K562 (cell line): Measurements from ENCODE around the gene GAD1. TPM values are rescaled to one million over a fixed set of nuclear protein-coding genes. Genes with fewer than 3 reads are reported as not detected.

Experiments used
- ATAC-seq: fragments of 200-7000 bp; cut with Tn5 transposase; 3 replicates; pipeline ENCODE4 v1.9.1; 2020; ENCODE audit warnings: moderate library complexity
- BruUV-seq: library from RNA; stranded (reverse); fragments of 400-500 nt; replicated peaks from 2 replicates; lab custom pipeline; 2021; lab: Mats Ljungman, UMichigan
- CTCF ChIA-PET: fragments of 300-600 bp; formaldehyde crosslinking; extraction: SDS; loops from one replicate; lab custom pipeline; 2021; ENCODE audit warnings: low intra/inter-chr PET ratio; lab: Yijun Ruan, JAX
- POLR2A ChIA-PET: fragments of 300-600, 350-650 bp; sonication (Branson Sonifier 250); formaldehyde crosslinking; extraction: SDS; loops from one replicate; lab custom pipeline; 2021; ENCODE audit warnings: antibody characterized with exemption, inconsistent platforms; lab: Yijun Ruan, JAX
- DNase-seq, 4 experiments: peaks; one replicate each; pipeline versions ENCODE4 v3.0.0 to v3.0.0-alpha.2; 2011 to 2018; ENCODE audit warnings: low spot score in 3 of 4, mixed read lengths in 3 of 4; ENCODE audit errors: extremely low read depth in 1 of 4
- FAIRE-seq: peaks from 2 replicates; lab custom pipeline; 2011; peaks lifted over from hg19 to GRCh38; lab: Jason Lieb, UNC
- H2AFZ ChIP-seq: 2 replicates; pipeline ENCODE4 v1.6.0; 2011; ENCODE audit warnings: low read depth, low read length, control low read depth, inconsistent platforms
- H3K27ac ChIP-seq: fragments of 200-600 bp; 3 replicates; pipeline ENCODE4 v1.8.0; 2011; ENCODE audit warnings: low read depth, mild to moderate bottlenecking, control low read depth, inconsistent platforms, low read length, moderate library complexity, mixed read lengths; ENCODE audit errors: extremely low read depth
- H3K27me3 ChIP-seq, 2 experiments: fragments of 300-600 bp in 1 of 2; 2 replicates in 1 of 2; 3 replicates in 1 of 2; pipeline versions ENCODE4 v1.6.0 to v1.8.0; 2011; ENCODE audit warnings: inconsistent platforms in 2 of 2, low read length in 2 of 2, mild to moderate bottlenecking in 1 of 2, mixed read lengths in 1 of 2, moderate library complexity in 1 of 2; ENCODE audit not compliant: control insufficient read depth in 2 of 2, insufficient read depth in 2 of 2
- H3K36me3 ChIP-seq: fragments of 300-600 bp; 3 replicates; pipeline ENCODE4 v1.8.0; 2011; ENCODE audit warnings: mild to moderate bottlenecking, low read length, inconsistent platforms; ENCODE audit not compliant: control insufficient read depth, insufficient read depth
- H3K4me1 ChIP-seq, 2 experiments: fragments of 200-600 bp in 1 of 2; replicated peaks in 1 of 2; 2 replicates in 1 of 2; 3 replicates in 1 of 2; pipeline versions ENCODE4 v1.5.1 to v1.8.0; 2011; ENCODE audit warnings: inconsistent platforms in 2 of 2, low read length in 2 of 2, mild to moderate bottlenecking in 1 of 2, mixed read lengths in 1 of 2, moderate library complexity in 1 of 2; ENCODE audit not compliant: control insufficient read depth in 2 of 2, insufficient read depth in 2 of 2
- H3K4me2 ChIP-seq: 2 replicates; pipeline ENCODE4 v1.6.1; 2011; ENCODE audit warnings: low read length, control low read depth, inconsistent platforms, mixed read lengths; ENCODE audit not compliant: insufficient read depth
- H3K4me3 ChIP-seq: fragments of 200-600 bp; sonication (generic), shearing (Covaris generic); 2 replicates; pipeline ENCODE4 v1.5.1; 2016; ENCODE audit warnings: control low read depth, inconsistent platforms
- H3K79me2 ChIP-seq: fragments of 200-600 bp; 3 replicates; pipeline ENCODE4 v1.8.0; 2011; ENCODE audit warnings: low read length, inconsistent platforms; ENCODE audit not compliant: control insufficient read depth, insufficient read depth
- H3K9ac ChIP-seq, 2 experiments: 2 replicates each; pipeline versions ENCODE4 v1.6.0 to v1.6.1; 2011; ENCODE audit warnings: low read depth in 2 of 2, low read length in 2 of 2, control low read depth in 1 of 2, inconsistent platforms in 1 of 2, mild to moderate bottlenecking in 1 of 2, mixed read lengths in 1 of 2; ENCODE audit not compliant: insufficient read depth in 1 of 2
- H3K9me1 ChIP-seq: one replicate; pipeline ENCODE4 v1.6.0; 2011; ENCODE audit warnings: inconsistent platforms, mild to moderate bottlenecking, low read length, moderate library complexity; ENCODE audit not compliant: control insufficient read depth, insufficient read depth
- H3K9me3 ChIP-seq: replicated peaks from 2 replicates; pipeline ENCODE4 v1.5.1; 2011; ENCODE audit warnings: low read depth, low read length, inconsistent platforms; ENCODE audit not compliant: control insufficient read depth, insufficient read depth
- H4K20me1 ChIP-seq: replicated peaks from 2 replicates; pipeline ENCODE4 v1.6.1; 2011; ENCODE audit warnings: low read length, inconsistent platforms, mixed read lengths; ENCODE audit not compliant: control insufficient read depth, insufficient read depth
- MCM7 ChIP-seq, 2 experiments: fragments of 450-650 bp; IDR thresholded peaks; 2 replicates each; pipeline ENCODE4 v1.6.1; 2016 to 2018
- MTA1 ChIP-seq: fragments of 450-650 bp; IDR thresholded peaks from 2 replicates; pipeline ENCODE4 v1.6.1; 2017; ENCODE audit warnings: borderline replicate concordance
- SUPT5H ChIP-seq: fragments of 450-650 bp; IDR thresholded peaks from 2 replicates; pipeline ENCODE4 v1.6.1; 2016
- TRIM24 ChIP-seq, 2 experiments: fragments of 450-650 bp; IDR thresholded peaks; 2 replicates each; pipeline ENCODE4 v1.6.1; 2016
- VEZF1 ChIP-seq: fragments of 200-800 bp; sonication (Bioruptor generic); IDR thresholded peaks from 2 replicates; pipeline ENCODE4 v1.6.1; 2017; ENCODE audit warnings: missing genetic modification characterization, missing compliant biosample characterization
- YBX1 ChIP-seq: fragments of 450-650 bp; IDR thresholded peaks from 2 replicates; pipeline ENCODE4 v1.7.1; 2016; ENCODE audit warnings: mild to moderate bottlenecking
- ZBTB11 ChIP-seq, 3 experiments: fragments of 200-800 bp in 1 of 3; fragments of 250-450 bp in 1 of 3; fragments of 450-650 bp in 1 of 3; sonication (Bioruptor Pico) in 1 of 3; sonication (Bioruptor generic) in 1 of 3; formaldehyde crosslinking in 1 of 3; IDR thresholded peaks; 2 replicates each; pipeline versions ENCODE4 v1.6.1 to v1.8.0; 2016 to 2022; ENCODE audit warnings: mild to moderate bottlenecking in 2 of 3, missing genetic modification characterization in 2 of 3, missing compliant biosample characterization in 1 of 3, moderate library complexity in 1 of 3
- ZC3H11A ChIP-seq: IDR thresholded peaks from 2 replicates; pipeline ENCODE4 v1.6.1; 2012; ENCODE audit warnings: low read depth, low read length, improper control_type of control experiment
- ZEB2 ChIP-seq: fragments of 450-650 bp; IDR thresholded peaks from 2 replicates; pipeline ENCODE4 v1.6.1; 2016
- WGBS: fragments of 100-300 bp; shearing (Covaris generic); methylation state at CpG from one replicate; pipeline ENCODE4 v1.1.6; 2016; ENCODE audit warnings: low coverage, mixed read lengths; ENCODE audit not compliant: insufficient coverage; ENCODE audit errors: missing lambda C conversion rate; 5-methylcytosine and 5-hydroxymethylcytosine counted together
- in situ Hi-C: fragments of 300-500 bp; cut with MboI; formaldehyde crosslinking; loops from 4 replicates; pipeline ENCODE4 v1.15.0; 2018; ENCODE audit warnings: inconsistent platforms, mixed read lengths
- intact Hi-C: fragments of 100-400 bp; cut with micrococcal nuclease; formaldehyde crosslinking; loops from 2 replicates; pipeline ENCODE4 v1.14.2; 2022
- polyA plus RNA-seq, 8 experiments: library from polyadenylated mRNA; depleted of rRNA in 4 of 8; stranded (reverse) in 5 of 8; unstranded in 3 of 8; fragments of >200 nt; fragmentation: Nextera tagmentation in 2 of 8; fragmentation: Illumina TruSeq in 1 of 8; extraction: Ambion mirVana in 2 of 8; extraction: Trizol in 1 of 8; gene quantifications; 2 replicates each; pipeline versions ENCODE4 v1.2.1 to v1.2.3, GENCODE V29; 2011 to 2014; ENCODE audit warnings: inconsistent platforms in 1 of 8, missing spikeins in 1 of 8
- total RNA-seq, 7 experiments: library from RNA; depleted of rRNA in 6 of 7; stranded (reverse); fragments of >200 nt in 6 of 7; fragmentation: Illumina TruSeq in 2 of 7; extraction: Trizol in 2 of 7; gene quantifications; 2 replicates each; pipeline versions ENCODE4 v1.2.1 to v1.2.3, GENCODE V29; 2011 to 2021; ENCODE audit warnings: low replicate concordance in 1 of 7

GAD1 gene
- total and polyA plus RNA-seq, 9 of the 15 experiments (the other 6 are each of a cell fraction or from before 2014, with no cell fraction given), result 2.7 to 29.1 (median 15.7) TPM

GRCh38 chr2:170878066-170878465 is 61.4 kb downstream of the GAD1 start (continued):
- TF ChIP-seq VEZF1 (no peak), MCM7 (IDR thresholded peaks at IDR 0.05) (no peak), MTA1 (no peak), YBX1 (no peak), TRIM24 (IDR thresholded peaks at IDR 0.05) (no peak)

- H3K4me2 ChIP-seq, result no peak overlapping the region
- ChIA-PET POLR2A (interaction anchor here (0.6 to 1.2 kb wide), 2 partner anchors 18 to 36 kb away, joined by 3 to 5 read pairs; no protein-coding TSS in a partner anchor), CTCF (no interaction called here)
- BruUV-seq, result no TSS peak
- in situ Hi-C loops, result no loop called here
- H3K36me3 ChIP-seq, result no peaks in the 10 kb centered on the region
- TF ChIP-seq ZC3H11A, result no peak
- no peak for TF ChIP-seq ZEB2
- no peak for TF ChIP-seq ZBTB11 (CRISPR knock-in tag; IDR thresholded peaks at IDR 0.05)
- TF ChIP-seq SUPT5H, result no peak
- no peaks in the 10 kb centered on the region for H3K9me1 ChIP-seq
- H3K27me3 ChIP-seq, result peaks cover 19 to 27% of the 10 kb centered on the region in 2 experiments; a peak in 3 of 5 replicates
- ATAC-seq (no peak), FAIRE-seq (no peak), DNase-seq (no peak)
- H4K20me1 ChIP-seq, result no peaks in the 10 kb centered on the region
- H3K9ac ChIP-seq, result no peak overlapping the region
- H3K79me2 ChIP-seq, result no peaks in the 10 kb centered on the region
- no peak overlapping the region for H2AFZ ChIP-seq
- H3K27ac ChIP-seq, result no peak overlapping the region
- WGBS, result 0% methylated on average over 1 of the region's 1 CpG
- intact Hi-C loops, result no loop called here
- no peak overlapping the region for H3K4me3 ChIP-seq
- H3K9me3 ChIP-seq, result no peaks in the 10 kb centered on the region
- no peaks in the 10 kb centered on the region for H3K4me1 ChIP-seq
These were observed 61.8 kb downstream of the GAD1 start for GRCh38 chr2:170878505-170878904.
